Measurements from ENCODE around the gene VCL. TPM values are rescaled to one million over a fixed set of nuclear protein-coding genes. Genes with fewer than 3 reads are reported as not detected.

Gene VCL
- total RNA-seq, 1 experiment from 2014 or later: 291 TPM

DNA sequence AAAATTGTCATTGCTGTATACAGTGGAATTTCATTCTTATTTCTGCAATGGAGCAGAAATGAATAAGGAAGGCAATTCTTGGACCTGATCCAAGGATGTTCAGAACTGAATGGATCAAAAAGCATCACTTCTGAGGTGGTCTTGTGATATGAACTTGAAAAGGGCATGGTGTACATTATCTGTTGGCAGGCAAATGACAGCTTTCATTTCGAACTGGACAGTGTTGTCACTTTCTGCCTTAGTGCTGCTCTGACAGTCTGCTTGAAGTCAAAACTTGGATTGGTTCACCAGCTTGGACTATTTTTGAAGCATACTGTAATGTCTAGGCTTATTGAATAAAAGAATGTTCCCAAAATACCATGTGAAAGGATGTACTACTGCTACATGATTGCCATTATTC, 52.0 kb downstream of the VCL start:
- H4K8ac ChIP-seq (replicated peaks; ENCODE audit: insufficient read length, low read depth, low read length): no peak overlapping the region
- WGBS (ENCODE audit: extremely low coverage, insufficient read length, low lambda C conversion rate): no CpG with 5 or more reads among the region's 1 CpG
- H3K27me3 Mint-ChIP-seq (ENCODE audit: low read depth): no peaks in the 10 kb centered on the region
- no peaks in the 10 kb centered on the region for H3K27me3 ChIP-seq (ENCODE audit: insufficient read depth, low read length)
- no peak overlapping the region for H3K9ac ChIP-seq (ENCODE audit: extremely low read depth, insufficient read length, low read length)
- H2BK120ac ChIP-seq (ENCODE audit: low read depth, low read length, poor library complexity, severe bottlenecking): no peak overlapping the region
- H3K9me3 ChIP-seq (ENCODE audit: control insufficient read depth, low read depth, low read length): no peaks in the 10 kb centered on the region
- H3K23ac ChIP-seq (ENCODE audit: insufficient read length, low read depth, low read length): no peak overlapping the region
- H3T11ph ChIP-seq (ENCODE audit: low read length): no peak overlapping the region
- H2AFZ ChIP-seq (ENCODE audit: low read length): no peak overlapping the region
- H4K91ac ChIP-seq (ENCODE audit: insufficient read length, low read depth, low read length): no peak overlapping the region
- H2BK5ac ChIP-seq (ENCODE audit: insufficient read length, low read length): no peak overlapping the region
- H3K27ac Mint-ChIP-seq: no peak overlapping the region
- H3K4me2 ChIP-seq (ENCODE audit: insufficient read depth, insufficient read length, low read length): no peak overlapping the region
- H3K14ac ChIP-seq (ENCODE audit: insufficient read depth, low read length): no peak overlapping the region
- H3K56ac ChIP-seq (ENCODE audit: insufficient read length, low read depth, low read length): no peak overlapping the region
- H2BK15ac ChIP-seq (ENCODE audit: low read depth, low read length): no peak overlapping the region
- no peaks in the 10 kb centered on the region for H3K79me1 ChIP-seq (ENCODE audit: insufficient read depth, low read depth, low read length, poor library complexity, severe bottlenecking)
- peaks cover 5 to 11% of the 10 kb centered on the region in 2 experiments; a peak in 3 of 4 replicates for H3K4me1 Mint-ChIP-seq
- H4K5ac ChIP-seq (ENCODE audit: insufficient read length, low read depth, low read length): no peak overlapping the region
- H3K23me2 ChIP-seq (ENCODE audit: insufficient read length, low read depth, low read length, poor library complexity, severe bottlenecking): no peaks in the 10 kb centered on the region
- H2BK20ac ChIP-seq (ENCODE audit: low read depth, low read length, poor library complexity, severe bottlenecking): no peak overlapping the region
- peaks cover 4 to 25% (median 20%) of the 10 kb centered on the region in 3 experiments; a peak in 6 of 7 replicates for H3K36me3 Mint-ChIP-seq (ENCODE audit: insufficient read depth in 1 of 3, low read depth in 3 of 3)
- H3K18ac ChIP-seq (ENCODE audit: insufficient read length, low read depth, low read length): no peak overlapping the region
- no peaks in the 10 kb centered on the region for H3K9me3 Mint-ChIP-seq
- no peak for DNase-seq
- no peak overlapping the region for H2BK12ac ChIP-seq (ENCODE audit: insufficient read length, low read depth, low read length)
- H3K4me1 ChIP-seq (ENCODE audit: insufficient read depth, low read length): no peaks in the 10 kb centered on the region; the same call in 1 of the 2 replicates
- H3K27ac ChIP-seq (ENCODE audit: insufficient read length, low read depth, low read length): no peak overlapping the region
- peaks cover 17% of the 10 kb centered on the region; the same call in 1 of the 2 replicates for H3K79me2 ChIP-seq (ENCODE audit: insufficient read depth, low read length)
- H2AK5ac ChIP-seq (ENCODE audit: insufficient read length, low read length): no peak overlapping the region
- no peaks in the 10 kb centered on the region for H4K20me1 ChIP-seq (ENCODE audit: control insufficient read depth, insufficient read depth, insufficient read length)
- H3K4ac ChIP-seq (ENCODE audit: low read depth, low read length): no peak overlapping the region
- H3K4me3 Mint-ChIP-seq: no peak overlapping the region
- TF ChIP-seq, protein P1, sequence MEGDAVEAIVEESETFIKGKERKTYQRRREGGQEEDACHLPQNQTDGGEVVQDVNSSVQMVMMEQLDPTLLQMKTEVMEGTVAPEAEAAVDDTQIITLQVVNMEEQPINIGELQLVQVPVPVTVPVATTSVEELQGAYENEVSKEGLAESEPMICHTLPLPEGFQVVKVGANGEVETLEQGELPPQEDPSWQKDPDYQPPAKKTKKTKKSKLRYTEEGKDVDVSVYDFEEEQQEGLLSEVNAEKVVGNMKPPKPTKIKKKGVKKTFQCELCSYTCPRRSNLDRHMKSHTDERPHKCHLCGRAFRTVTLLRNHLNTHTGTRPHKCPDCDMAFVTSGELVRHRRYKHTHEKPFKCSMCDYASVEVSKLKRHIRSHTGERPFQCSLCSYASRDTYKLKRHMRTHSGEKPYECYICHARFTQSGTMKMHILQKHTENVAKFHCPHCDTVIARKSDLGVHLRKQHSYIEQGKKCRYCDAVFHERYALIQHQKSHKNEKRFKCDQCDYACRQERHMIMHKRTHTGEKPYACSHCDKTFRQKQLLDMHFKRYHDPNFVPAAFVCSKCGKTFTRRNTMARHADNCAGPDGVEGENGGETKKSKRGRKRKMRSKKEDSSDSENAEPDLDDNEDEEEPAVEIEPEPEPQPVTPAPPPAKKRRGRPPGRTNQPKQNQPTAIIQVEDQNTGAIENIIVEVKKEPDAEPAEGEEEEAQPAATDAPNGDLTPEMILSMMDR (conservative IDR thresholded peaks at IDR 0.05): no peak

Data from H9 (cell line).